Neural crest cell (in vitro differentiated cells): ENCODE results near the gene NR1D1. TPM values are rescaled to one million over a fixed set of nuclear protein-coding genes. Genes with fewer than 3 reads are reported as not detected.

ENCODE experiments used
- DNase-seq: peaks from one replicate; pipeline ENCODE4 v3.0.0; 2021; ENCODE audit warnings: low read depth, mixed read lengths, low spot score
- H3K27ac Mint-ChIP-seq: one replicate; pipeline ENCODE4 v1.8.0; 2021; ENCODE audit warnings: mild to moderate bottlenecking, mixed read lengths; ENCODE audit not compliant: unreplicated experiment
- H3K27me3 Mint-ChIP-seq: 2 replicates; pipeline ENCODE4 v1.8.0; 2021; ENCODE audit warnings: low read depth, mild to moderate bottlenecking, mixed read lengths
- H3K36me3 Mint-ChIP-seq: 2 replicates; pipeline ENCODE4 v1.8.0; 2021; ENCODE audit warnings: low read depth, mild to moderate bottlenecking, mixed read lengths
- H3K4me1 Mint-ChIP-seq: 2 replicates; pipeline ENCODE4 v1.8.0; 2021; ENCODE audit warnings: mixed read lengths
- H3K4me3 Mint-ChIP-seq: one replicate; pipeline ENCODE4 v1.8.0; 2021; ENCODE audit warnings: mild to moderate bottlenecking, mixed read lengths
- H3K9me3 Mint-ChIP-seq: 2 replicates; pipeline ENCODE4 v1.8.0; 2021; ENCODE audit warnings: mixed read lengths
- total RNA-seq: library from RNA; stranded (reverse); gene quantifications from 2 replicates; pipeline ENCODE4 v1.2.1, GENCODE V29; 2021
- TF ChIP-seq, protein P1 (sequence below): fragments of 200-600 bp; sonication (generic); conservative IDR thresholded peaks from 2 replicates; pipeline ENCODE4 v1.5.0; 2021; ENCODE audit warnings: antibody characterized with exemption, mild to moderate bottlenecking

Gene NR1D1
- total RNA-seq, 1 donor from 2014 or later, result 2.8 TPM

GRCh38 chr17:40104594-40105486 is 4.5 kb upstream of the NR1D1 start:
- peaks cover 33% of the 10 kb centered on the region for H3K27me3 Mint-ChIP-seq
- no peaks in the 10 kb centered on the region for H3K36me3 Mint-ChIP-seq
- H3K27ac Mint-ChIP-seq, result no peak overlapping the region
- H3K4me1 Mint-ChIP-seq, result peaks cover 53% of the 10 kb centered on the region
- peak overlapping the region; percentile 25 for H3K4me3 Mint-ChIP-seq
- TF ChIP-seq, protein P1, sequence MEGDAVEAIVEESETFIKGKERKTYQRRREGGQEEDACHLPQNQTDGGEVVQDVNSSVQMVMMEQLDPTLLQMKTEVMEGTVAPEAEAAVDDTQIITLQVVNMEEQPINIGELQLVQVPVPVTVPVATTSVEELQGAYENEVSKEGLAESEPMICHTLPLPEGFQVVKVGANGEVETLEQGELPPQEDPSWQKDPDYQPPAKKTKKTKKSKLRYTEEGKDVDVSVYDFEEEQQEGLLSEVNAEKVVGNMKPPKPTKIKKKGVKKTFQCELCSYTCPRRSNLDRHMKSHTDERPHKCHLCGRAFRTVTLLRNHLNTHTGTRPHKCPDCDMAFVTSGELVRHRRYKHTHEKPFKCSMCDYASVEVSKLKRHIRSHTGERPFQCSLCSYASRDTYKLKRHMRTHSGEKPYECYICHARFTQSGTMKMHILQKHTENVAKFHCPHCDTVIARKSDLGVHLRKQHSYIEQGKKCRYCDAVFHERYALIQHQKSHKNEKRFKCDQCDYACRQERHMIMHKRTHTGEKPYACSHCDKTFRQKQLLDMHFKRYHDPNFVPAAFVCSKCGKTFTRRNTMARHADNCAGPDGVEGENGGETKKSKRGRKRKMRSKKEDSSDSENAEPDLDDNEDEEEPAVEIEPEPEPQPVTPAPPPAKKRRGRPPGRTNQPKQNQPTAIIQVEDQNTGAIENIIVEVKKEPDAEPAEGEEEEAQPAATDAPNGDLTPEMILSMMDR, result no peak
- no peaks in the 10 kb centered on the region for H3K9me3 Mint-ChIP-seq
- no peak for DNase-seq

- Mint-ChIP-seq H3K4me3 (no peak overlapping the region), H3K9me3 (no peaks in the 10 kb centered on the region), H3K4me1 (peaks cover 57% of the 10 kb centered on the region)
Measured at GRCh38 chr17:40103688-40104087, 3.3 kb upstream of the NR1D1 start.

GRCh38 chr17:40103071-40103661 is 2.8 kb upstream of the NR1D1 start:
- Mint-ChIP-seq H3K4me1 (peaks cover 57% of the 10 kb centered on the region), H3K9me3 (no peaks in the 10 kb centered on the region), H3K27me3 (peaks cover 39% of the 10 kb centered on the region), H3K36me3 (peaks cover 2% of the 10 kb centered on the region), H3K27ac (no peak overlapping the region), H3K4me3 (no peak overlapping the region)
- no peak for DNase-seq
- TF ChIP-seq, protein P1, result no peak

More at GRCh38 chr17:40103688-40104087, 3.3 kb upstream of the NR1D1 start:
- peaks cover 37% of the 10 kb centered on the region for H3K27me3 Mint-ChIP-seq
- H3K27ac Mint-ChIP-seq, result no peak overlapping the region
- DNase-seq, result no peak
- TF ChIP-seq, protein P1, result no peak
- no peaks in the 10 kb centered on the region for H3K36me3 Mint-ChIP-seq

GRCh38 chr17:40101367-40102210 is 1.2 kb upstream of the NR1D1 start:
- Mint-ChIP-seq H3K4me3 (peak overlapping the region; percentile 85), H3K36me3 (peaks cover 2% of the 10 kb centered on the region), H3K27me3 (peaks cover 29% of the 10 kb centered on the region)

More at GRCh38 chr17:40101367-40102210, 1.2 kb upstream of the NR1D1 start:
- peaks cover 41% of the 10 kb centered on the region for H3K4me1 Mint-ChIP-seq
- no peak for DNase-seq
- TF ChIP-seq, protein P1, result no peak
- H3K9me3 Mint-ChIP-seq, result no peaks in the 10 kb centered on the region
- H3K27ac Mint-ChIP-seq, result peak overlapping the region; percentile 16
